Heart left ventricle (tissue), 13 donors: ENCODE measurements around the gene CDC42EP4.

Experiments used
- POLR2A ChIP-seq, 2 donors: fragments of 450-650 bp; IDR thresholded peaks; one replicate each; pipeline ENCODE4 v1.6.1; 2017; ENCODE audit warnings: antibody characterized with exemption in 2 of 2, mild to moderate bottlenecking in 2 of 2, moderate library complexity in 2 of 2
- TF ChIP-seq, protein P1 (sequence below), 12 donors: fragments of 200-600 bp; sonication (generic) in 4 of 12; IDR thresholded peaks; one replicate each; pipeline versions ENCODE4 v1.5.0 to v1.8.0; 2018 to 2022; ENCODE audit warnings: antibody characterized with exemption in 12 of 12, mild to moderate bottlenecking in 5 of 12
- donor health status: ischemic (EF 13 %, LVEDD 7.1; RV severe dilation, severe dysfunction).
- donor health status: DM: no; HTN: yes; CAD: no.
- donor health status: DM: no; HTN: no; CAD: no.
- donor health status: ischemic (EF 25% LVEDD 6.9; RV normal size, moderate dysfunction).
- donor health status: ischemic (EF 25% LVEDD 5.7; RV mildly dilated, moderate dysfunction).
- donor health status: ischemic (EF 35%, LVEDD 5.7; RV mildly dilated, moderate dysfunction).
- donor health status: nonischemic (EF 11% LVEDD 7.7; RV severe dilation, severe dysfunction).
- donor health status: DM: yes; HTN: yes; CAD: no.
- donor health status: PGD.
- donor health status: ischemic (EF 29% LVEDD 5.4; RV normal size, mild dysfunction).
- donor health status: nonischemic (EF 23%, LVEDD 6.1; RV moderate dilation, normal function).

DNA sequence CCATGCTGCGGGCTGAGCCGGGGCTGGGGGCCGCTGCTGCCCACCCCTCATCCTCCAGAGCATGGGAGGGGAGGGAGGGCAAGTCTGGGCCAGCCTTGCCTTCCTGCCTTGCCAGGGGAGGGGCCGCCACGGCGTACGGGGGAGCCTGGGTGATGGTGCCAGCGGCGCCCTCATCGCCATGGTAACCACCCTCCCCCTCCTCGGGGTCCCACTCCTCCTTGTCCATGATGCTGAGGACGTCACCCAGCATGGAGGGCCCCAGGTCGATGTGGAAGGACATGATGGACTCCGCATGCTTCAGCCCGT lies 26.2 kb downstream of the CDC42EP4 start:
- TF ChIP-seq, protein P1, sequence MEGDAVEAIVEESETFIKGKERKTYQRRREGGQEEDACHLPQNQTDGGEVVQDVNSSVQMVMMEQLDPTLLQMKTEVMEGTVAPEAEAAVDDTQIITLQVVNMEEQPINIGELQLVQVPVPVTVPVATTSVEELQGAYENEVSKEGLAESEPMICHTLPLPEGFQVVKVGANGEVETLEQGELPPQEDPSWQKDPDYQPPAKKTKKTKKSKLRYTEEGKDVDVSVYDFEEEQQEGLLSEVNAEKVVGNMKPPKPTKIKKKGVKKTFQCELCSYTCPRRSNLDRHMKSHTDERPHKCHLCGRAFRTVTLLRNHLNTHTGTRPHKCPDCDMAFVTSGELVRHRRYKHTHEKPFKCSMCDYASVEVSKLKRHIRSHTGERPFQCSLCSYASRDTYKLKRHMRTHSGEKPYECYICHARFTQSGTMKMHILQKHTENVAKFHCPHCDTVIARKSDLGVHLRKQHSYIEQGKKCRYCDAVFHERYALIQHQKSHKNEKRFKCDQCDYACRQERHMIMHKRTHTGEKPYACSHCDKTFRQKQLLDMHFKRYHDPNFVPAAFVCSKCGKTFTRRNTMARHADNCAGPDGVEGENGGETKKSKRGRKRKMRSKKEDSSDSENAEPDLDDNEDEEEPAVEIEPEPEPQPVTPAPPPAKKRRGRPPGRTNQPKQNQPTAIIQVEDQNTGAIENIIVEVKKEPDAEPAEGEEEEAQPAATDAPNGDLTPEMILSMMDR (IDR thresholded peaks at IDR 0.05), result no peak
- no peak for TF ChIP-seq POLR2A (IDR thresholded peaks at IDR 0.05)
